CD4-positive, alpha-beta T cell treated with Interleukin-4 for 4 hours (primary cell): ENCODE results near the gene ARPC3.
"Not testable (repeated sequence)": the region's sequence is repeated elsewhere in the genome, so short reads cannot be mapped to it uniquely, and the experiment has no call there.

Experiments used
- DNase-seq: peaks from one replicate; pipeline ENCODE4 v3.0.0-alpha.2; 2020

Gene ARPC3

DNA sequence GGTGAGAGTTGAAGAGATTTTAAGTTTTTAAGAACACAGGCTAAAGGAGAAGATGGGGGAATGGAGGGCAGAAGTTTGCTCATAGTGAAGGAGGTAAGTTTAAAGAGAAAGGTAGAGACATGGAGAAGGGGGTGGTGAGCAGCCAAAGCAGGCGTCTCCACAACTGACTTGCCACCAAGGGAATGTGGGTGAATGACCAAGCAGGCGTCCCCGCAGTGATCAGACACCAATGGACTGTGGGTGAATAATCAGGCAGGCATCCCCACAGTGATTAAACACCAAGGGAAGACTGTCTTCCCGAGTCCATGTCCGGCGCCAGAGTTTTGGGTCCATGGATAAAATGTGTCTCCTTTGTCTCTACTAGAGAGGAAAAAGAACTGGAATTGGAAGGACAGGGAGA is 40.1 kb downstream of the ARPC3 start:
- not testable (repeated sequence) for DNase-seq

DNA sequence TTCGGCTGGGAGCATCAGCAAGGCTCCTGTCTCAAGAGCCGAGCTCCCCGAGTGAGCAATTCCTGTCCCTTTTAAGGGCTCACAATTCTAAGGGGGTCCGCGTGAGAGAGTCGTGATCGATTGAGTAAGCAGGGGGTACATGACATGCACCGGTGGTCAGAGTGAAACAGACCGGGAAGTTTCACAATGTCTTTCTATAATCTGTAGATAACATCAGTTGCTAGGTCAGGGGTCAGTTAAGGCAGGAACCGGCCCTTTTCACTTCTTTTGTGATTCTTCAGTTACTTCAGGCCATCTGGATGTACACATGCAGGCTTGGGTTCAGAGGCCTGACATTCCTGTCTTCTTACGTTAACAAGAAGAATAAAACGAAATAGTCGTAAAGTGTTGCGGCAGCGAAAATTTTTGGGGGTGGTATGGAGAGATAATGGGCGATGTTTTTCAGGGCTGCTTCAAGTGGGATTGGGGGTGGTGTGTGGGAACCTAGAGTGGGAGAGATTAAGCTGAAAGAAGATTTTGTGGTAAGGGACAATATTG is 44.9 kb downstream of the ARPC3 start:
- DNase-seq, result not testable (repeated sequence)

DNA sequence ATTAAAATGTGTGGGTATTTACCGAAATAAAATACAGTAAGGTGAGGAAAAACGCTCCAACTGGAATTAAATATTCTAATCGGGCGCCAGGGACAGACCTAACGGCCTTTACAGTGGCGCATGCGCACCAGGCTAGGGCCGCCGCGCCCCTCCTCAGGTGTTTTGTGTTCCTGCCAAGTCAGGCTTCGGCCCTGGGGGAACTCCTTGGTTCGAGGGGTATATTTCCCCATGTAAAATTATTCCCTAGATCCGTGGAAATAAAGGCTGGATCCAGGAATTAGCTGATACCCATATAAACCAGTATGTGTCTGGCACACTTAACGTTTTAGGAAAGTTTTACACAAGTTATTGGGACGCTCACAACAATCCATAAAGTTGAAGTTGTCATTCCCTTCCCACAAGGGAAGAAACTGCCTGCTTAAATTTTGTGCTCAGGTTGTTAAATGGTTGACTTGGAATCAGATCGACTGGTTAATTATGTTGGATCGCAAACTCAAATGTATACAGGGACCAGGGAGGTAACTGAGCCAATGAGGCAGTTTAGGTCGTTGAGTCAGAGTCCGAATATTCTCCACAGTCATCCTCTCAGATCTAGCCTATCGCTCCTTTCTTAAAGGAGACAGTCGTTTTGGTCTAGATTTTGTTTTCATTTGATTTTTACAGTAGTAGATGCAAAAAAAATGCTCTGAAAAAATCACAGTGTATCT is 46.0 kb downstream of the ARPC3 start:
- DNase-seq, result peak; percentile 78

- DNase-seq, result peak; percentile 88
These were observed 46.8 kb downstream of the ARPC3 start, which contains the start of gene ANAPC7 for GRCh38 chr12:110403146-110403975. TSS of gene ANAPC7 (minus strand) at chr12:110403708. CDS start at chr12:110403627, 81 bp downstream.
